Type B pancreatic cell (in vitro differentiated cells): ENCODE measurements around the gene C22orf31. TPM values are rescaled to one million over a fixed set of nuclear protein-coding genes. Genes with fewer than 3 reads are reported as not detected.
"Not testable (repeated sequence)": the region's sequence is repeated elsewhere in the genome, so short reads cannot be mapped to it uniquely, and the experiment has no call there.

Experiments used
- DNase-seq: peaks from one replicate; pipeline ENCODE4 v3.0.0; 2021; ENCODE audit warnings: mixed read lengths; ENCODE audit not compliant: unreplicated experiment; ENCODE audit errors: extremely low spot score
- H3K27ac Mint-ChIP-seq: 2 replicates; pipeline ENCODE4 v1.8.0; 2021; ENCODE audit warnings: mild to moderate bottlenecking, mixed read lengths
- H3K27me3 Mint-ChIP-seq: 2 replicates; pipeline ENCODE4 v1.8.0; 2021; ENCODE audit warnings: mixed read lengths
- H3K36me3 Mint-ChIP-seq: 2 replicates; pipeline ENCODE4 v1.8.0; 2021; ENCODE audit warnings: mixed read lengths
- H3K4me1 Mint-ChIP-seq: one replicate; pipeline ENCODE4 v1.8.0; 2021; ENCODE audit warnings: mixed read lengths; ENCODE audit not compliant: unreplicated experiment
- H3K4me3 Mint-ChIP-seq: 2 replicates; pipeline ENCODE4 v1.8.0; 2021; ENCODE audit warnings: mild to moderate bottlenecking, mixed read lengths
- H3K9me3 Mint-ChIP-seq: 2 replicates; pipeline ENCODE4 v1.8.0; 2021; ENCODE audit warnings: mixed read lengths
- total RNA-seq: library from RNA; stranded (reverse); gene quantifications from 2 replicates; pipeline ENCODE4 v1.2.1, GENCODE V29; 2021; ENCODE audit warnings: low replicate concordance
- TF ChIP-seq, protein P1 (sequence below): fragments of 200-600 bp; sonication (generic); conservative IDR thresholded peaks from 2 replicates; pipeline ENCODE4 v1.5.0; 2021; ENCODE audit warnings: antibody characterized with exemption, mild to moderate bottlenecking

Gene C22orf31
- total RNA-seq, 1 donor from 2014 or later = 0.63 TPM

DNA sequence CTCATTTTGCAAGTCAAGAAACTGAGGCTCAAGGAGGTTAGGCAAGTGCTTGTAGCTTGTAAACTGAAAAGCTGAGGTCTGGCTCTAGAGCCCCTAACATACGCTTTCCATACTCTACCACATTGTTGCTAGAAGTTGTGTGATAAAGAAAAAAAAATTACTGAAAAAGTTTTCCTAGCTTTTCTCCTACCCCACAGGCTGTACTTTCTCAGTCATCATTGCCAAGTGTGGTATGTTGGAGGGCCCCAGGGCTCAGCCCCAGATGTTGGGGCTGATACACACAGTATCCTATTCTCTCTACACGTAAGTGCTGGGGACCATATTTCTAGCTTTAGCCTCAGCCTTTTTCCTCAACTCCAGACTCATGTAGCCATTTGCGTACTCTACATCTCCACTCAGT lies 27.2 kb upstream of the C22orf31 start:
- peaks cover 4% of the 10 kb centered on the region for H3K36me3 Mint-ChIP-seq
- no peaks in the 10 kb centered on the region for H3K9me3 Mint-ChIP-seq
- H3K4me3 Mint-ChIP-seq = no peak overlapping the region
- DNase-seq = no peak
- H3K4me1 Mint-ChIP-seq = peaks cover 35% of the 10 kb centered on the region
- no peak overlapping the region for H3K27ac Mint-ChIP-seq
- TF ChIP-seq, protein P1, sequence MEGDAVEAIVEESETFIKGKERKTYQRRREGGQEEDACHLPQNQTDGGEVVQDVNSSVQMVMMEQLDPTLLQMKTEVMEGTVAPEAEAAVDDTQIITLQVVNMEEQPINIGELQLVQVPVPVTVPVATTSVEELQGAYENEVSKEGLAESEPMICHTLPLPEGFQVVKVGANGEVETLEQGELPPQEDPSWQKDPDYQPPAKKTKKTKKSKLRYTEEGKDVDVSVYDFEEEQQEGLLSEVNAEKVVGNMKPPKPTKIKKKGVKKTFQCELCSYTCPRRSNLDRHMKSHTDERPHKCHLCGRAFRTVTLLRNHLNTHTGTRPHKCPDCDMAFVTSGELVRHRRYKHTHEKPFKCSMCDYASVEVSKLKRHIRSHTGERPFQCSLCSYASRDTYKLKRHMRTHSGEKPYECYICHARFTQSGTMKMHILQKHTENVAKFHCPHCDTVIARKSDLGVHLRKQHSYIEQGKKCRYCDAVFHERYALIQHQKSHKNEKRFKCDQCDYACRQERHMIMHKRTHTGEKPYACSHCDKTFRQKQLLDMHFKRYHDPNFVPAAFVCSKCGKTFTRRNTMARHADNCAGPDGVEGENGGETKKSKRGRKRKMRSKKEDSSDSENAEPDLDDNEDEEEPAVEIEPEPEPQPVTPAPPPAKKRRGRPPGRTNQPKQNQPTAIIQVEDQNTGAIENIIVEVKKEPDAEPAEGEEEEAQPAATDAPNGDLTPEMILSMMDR = no peak
- no peaks in the 10 kb centered on the region for H3K27me3 Mint-ChIP-seq

DNA sequence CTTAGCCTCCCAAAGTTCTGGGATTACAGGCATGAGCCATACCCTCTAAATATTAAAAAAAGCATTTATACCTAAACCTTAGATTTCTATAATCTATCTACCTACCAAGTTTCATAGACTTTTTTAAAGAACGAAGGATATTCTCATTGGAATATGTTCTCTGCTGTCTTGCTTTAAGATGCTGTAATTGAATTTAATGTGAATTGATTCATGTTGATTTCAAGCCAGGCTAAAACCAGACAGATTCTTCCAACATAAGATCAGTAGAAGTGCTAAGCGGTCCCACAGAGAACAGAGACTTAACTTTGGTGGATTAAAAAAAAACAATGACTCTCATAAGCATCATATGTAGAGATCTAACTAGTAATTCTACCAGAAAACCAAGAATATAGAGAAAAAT lies 25.4 kb upstream of the C22orf31 start:
- TF ChIP-seq, protein P1 = no peak
- Mint-ChIP-seq H3K4me1 (peaks cover 23% of the 10 kb centered on the region), H3K4me3 (no peak overlapping the region), H3K36me3 (peaks cover 3% of the 10 kb centered on the region), H3K27ac (no peak overlapping the region), H3K27me3 (no peaks in the 10 kb centered on the region), H3K9me3 (no peaks in the 10 kb centered on the region)
- no peak for DNase-seq

DNA sequence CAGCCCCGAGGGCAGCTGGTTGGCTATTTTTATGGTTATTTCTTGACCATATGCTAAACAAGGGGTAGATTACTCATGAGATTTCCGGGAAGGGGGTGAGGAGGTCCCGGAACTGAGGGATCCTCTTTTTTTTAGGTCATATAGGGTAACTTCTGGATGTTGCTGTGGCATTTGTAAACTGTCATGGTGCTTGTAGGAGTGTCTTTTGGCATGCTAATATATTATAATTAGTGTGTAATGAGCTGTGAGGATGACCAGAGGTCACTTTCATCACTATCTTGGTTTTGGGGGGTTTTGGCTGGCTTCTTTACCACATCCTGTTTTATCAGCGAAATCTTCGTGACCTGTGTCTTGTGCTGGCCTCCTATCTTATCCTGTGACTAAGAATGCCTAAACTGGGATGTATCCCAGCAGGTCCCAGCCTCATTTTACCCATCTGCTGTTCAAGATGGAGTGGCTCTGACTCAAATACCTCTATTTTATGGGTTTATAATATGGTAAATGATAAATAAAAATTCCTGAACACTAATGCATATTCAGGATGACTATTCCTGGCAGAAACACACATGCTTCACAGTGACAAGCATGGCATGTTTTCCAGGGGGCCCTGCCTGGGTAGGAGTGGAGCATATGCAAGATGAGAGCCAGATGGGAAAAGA lies 22.4 kb upstream of the C22orf31 start:
- Mint-ChIP-seq H3K27ac (no peak overlapping the region), H3K9me3 (no peaks in the 10 kb centered on the region), H3K4me3 (no peak overlapping the region), H3K36me3 (peaks cover under 1% of the 10 kb centered on the region), H3K27me3 (no peaks in the 10 kb centered on the region), H3K4me1 (peaks cover 23% of the 10 kb centered on the region)
- TF ChIP-seq, protein P1 = no peak
- no peak for DNase-seq

DNA sequence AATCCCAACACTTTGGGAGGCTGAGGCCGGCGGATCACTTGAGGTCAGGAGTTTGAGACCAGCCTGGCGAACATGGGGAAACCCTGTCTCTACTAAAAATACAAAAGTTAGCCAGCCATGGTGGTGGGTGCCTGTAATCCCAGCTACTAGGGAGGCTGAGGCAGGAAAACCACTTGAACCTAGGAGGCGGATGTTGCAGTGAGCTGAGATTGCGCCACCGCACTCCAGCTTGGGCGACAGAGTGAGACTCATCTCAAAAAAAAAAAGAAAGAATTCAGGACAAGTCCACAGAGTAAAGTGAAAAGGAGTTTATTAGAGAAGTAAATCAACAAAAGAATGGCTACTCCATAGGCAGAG lies 21.9 kb upstream of the C22orf31 start:
- H3K9me3 Mint-ChIP-seq, H3K27ac Mint-ChIP-seq, H3K4me3 Mint-ChIP-seq, H3K36me3 Mint-ChIP-seq, H3K27me3 Mint-ChIP-seq, DNase-seq: not testable (repeated sequence)
- peaks cover 23% of the 10 kb centered on the region for H3K4me1 Mint-ChIP-seq

DNA sequence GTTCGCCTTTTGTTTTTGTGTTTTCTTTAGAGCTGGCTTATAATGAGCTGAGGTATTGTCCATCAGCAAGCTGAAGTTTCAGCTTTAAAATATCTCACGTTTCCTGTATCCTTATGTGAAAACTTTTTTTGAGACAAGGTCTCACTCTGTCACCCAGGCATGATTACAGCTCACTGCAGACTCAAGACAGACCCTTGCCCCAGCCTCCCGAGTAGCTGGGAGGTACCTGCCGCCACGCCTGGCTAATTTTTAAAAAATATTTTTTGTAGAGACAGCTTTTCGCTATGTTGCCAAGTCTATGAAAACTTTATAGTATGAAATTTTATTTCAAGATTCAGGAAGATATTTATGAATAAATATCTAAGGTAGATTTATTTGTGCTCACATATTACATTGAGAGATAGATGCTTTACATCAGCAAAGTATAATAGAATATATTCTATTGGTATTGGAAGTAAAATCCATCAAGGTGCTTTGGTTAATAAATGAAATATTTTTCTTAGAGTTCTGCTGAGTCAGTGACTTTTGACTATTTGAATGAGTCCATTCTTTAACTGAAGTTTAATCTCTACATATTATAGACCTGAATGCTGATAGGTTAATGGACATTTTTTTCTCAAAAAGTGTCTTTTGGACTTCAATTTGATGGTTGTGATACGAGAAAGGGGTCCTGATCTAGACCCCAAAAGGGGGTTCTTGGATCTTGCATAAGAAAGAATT lies 21.4 kb upstream of the C22orf31 start:
- TF ChIP-seq, protein P1 = no peak
- Mint-ChIP-seq H3K4me3 (no peak overlapping the region), H3K27me3 (no peaks in the 10 kb centered on the region), H3K36me3 (no peaks in the 10 kb centered on the region), H3K9me3 (no peaks in the 10 kb centered on the region), H3K4me1 (peaks cover 28% of the 10 kb centered on the region), H3K27ac (no peak overlapping the region)
- DNase-seq = no peak

DNA sequence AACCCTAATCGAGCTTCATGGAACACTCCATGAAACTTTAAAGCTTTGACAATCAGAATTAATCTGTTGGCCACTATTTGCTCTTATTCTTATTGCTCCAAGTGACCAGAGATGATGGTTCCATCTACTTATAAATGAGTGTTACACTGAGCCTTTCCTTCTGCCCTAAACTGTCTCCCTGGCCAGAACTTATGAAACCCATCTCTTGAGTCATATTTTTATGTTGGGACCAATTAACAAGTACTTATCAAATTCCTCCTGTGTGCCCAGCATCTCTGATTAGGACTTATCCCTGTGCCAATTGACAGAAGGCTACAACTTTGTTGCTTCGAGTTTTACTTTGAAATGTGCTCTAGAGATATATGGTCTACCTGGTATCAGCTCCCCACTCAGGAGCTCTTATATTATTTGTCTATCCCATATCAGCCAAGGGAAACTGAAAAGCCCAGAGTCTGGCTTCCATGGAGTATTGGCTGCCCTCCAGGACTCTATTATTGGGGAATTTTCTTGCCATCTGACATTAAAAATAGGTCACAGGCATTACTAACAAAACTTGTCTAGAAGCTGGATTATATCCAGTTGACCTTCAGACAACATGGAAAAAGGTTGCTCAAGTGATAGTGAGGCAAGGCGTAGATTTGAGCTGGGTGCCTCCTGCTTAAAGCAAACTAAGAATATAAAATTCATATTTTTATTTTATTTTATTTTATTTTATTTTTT lies 20.0 kb upstream of the C22orf31 start:
- no peaks in the 10 kb centered on the region for H3K27me3 Mint-ChIP-seq
- no peaks in the 10 kb centered on the region for H3K9me3 Mint-ChIP-seq
- TF ChIP-seq, protein P1 = no peak
- no peak for DNase-seq
- H3K4me3 Mint-ChIP-seq = no peak overlapping the region
- H3K36me3 Mint-ChIP-seq = no peaks in the 10 kb centered on the region
- peaks cover 28% of the 10 kb centered on the region for H3K4me1 Mint-ChIP-seq
- H3K27ac Mint-ChIP-seq = no peak overlapping the region
